GM18526 (cell line): ENCODE data around the gene KIF23.

Experiments used
- POLR2A ChIP-seq: IDR thresholded peaks from 3 replicates; pipeline ENCODE4 v1.6.1; 2011; ENCODE audit not compliant: insufficient read length; ENCODE audit errors: extremely low read depth

KIF23 gene

DNA sequence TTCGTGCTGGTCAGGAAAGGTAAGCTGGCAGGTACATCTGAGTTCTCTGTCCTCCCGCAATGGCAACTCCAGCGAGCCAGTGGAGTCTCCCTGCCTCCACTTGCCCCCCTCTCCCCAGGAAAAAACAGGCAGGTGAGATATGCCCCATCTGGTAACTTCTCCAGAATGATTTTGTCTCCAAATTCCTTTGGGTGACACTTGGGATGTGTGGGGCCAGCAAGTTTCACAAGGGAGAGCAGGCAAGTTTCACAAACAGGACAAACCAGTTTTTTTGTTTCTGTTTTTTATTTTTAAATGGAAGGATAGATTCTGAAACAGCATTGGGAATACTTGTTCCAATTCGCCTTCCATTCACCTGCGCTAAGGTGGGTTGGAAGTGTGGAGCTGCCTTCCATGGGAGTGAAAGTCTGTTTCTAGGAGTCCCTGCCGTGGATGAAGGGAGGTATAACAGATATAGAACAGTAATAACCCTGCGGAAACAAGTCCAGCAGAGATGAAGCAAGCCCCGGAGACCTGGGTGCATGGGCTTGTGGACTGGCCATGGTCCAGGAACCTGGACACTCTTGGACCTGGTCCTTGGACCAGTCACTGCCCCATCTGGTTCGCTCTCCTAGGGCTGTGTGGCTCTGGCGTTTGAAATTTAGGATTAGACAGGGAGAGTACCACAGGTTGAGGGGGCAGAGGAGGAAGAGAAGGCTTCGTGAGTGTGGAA, 22.9 kb upstream of the KIF23 start:
- TF ChIP-seq POLR2A: no peak

GRCh38 chr15:69392352-69392751, 21.8 kb upstream of the KIF23 start:
- no peak for TF ChIP-seq POLR2A

DNA sequence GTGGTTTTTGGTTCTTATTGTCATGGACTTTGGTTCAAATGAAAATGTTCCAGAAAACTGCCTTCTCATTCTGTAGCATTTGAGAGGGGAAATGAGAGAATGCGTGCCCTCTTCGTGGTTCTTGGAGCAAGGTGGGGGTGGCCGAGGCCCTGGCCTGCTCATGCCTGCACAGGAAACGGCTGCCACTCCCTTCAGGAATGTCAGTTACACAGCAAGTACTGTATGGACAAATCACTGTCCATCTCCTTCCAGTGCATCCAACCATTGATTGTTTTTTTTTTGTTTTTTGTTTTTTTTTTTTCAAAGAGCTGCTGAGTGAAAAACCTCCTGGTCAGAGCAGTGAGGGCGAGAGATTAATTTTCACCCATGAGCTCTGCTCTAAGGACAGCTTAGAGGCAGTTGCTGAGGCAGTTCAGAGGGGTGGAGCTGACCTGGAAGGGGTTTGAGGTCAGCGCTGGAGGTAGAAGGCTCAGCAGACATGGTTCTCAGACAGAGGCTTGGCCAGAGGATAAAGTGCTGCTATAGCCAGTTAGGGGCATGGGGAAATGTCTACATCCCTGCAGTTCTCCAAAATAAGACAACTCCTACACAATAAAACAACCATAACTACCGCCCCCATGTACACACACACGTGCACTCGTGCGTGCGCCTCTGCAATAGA, 20.2 kb upstream of the KIF23 start:
- no peak for TF ChIP-seq POLR2A

- no peak for TF ChIP-seq POLR2A
These were observed 19.4 kb upstream of the KIF23 start for GRCh38 chr15:69394556-69395282.

- TF ChIP-seq POLR2A: no peak
These were observed 18.7 kb upstream of the KIF23 start for GRCh38 chr15:69395460-69395859.

- no peak for TF ChIP-seq POLR2A
These were observed 18.2 kb upstream of the KIF23 start for GRCh38 chr15:69395991-69396390.

- TF ChIP-seq POLR2A: no peak
These were observed 15.7 kb upstream of the KIF23 start for GRCh38 chr15:69398491-69398891.

GRCh38 chr15:69400850-69401249, 13.3 kb upstream of the KIF23 start:
- TF ChIP-seq POLR2A: no peak

DNA sequence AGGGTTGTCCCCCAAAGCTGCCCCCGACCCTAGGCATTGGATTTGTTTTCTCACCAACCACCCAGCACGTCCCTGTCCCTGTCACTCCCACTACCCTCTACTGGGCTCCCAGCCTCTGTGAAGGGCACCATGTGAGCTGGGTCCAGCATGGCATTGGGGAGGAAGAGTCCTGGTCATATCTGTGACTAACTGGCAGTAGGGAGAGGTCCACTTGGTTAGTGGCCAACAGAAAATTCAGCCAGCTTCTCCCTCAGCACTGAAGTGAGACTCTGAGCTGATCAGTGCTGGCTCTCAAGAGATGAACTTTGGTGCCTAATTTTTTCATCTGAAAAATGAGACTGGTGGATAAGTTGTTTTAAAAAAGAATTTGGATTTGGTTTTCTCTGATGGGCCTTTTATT, 11.3 kb upstream of the KIF23 start:
- no peak for TF ChIP-seq POLR2A

DNA sequence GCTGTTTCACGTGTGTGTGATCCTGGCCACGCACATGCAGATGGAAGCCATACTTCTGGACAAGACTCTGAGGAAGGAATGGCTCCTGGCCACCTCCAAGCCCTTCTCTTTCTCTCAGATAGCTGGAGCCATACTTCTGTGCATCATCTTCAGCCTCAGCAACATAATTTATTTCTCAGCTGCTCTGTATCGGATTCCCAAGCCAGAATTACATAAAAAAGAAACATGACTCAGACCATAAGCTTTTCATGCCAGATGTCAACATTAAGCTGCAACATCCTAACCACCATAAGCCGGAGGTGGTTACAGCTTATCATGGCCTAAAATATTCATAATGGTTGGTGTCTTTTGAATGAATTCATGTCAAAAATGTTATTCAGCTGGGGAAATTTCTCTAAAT, 10.6 kb upstream of the KIF23 start:
- TF ChIP-seq POLR2A: no peak

DNA sequence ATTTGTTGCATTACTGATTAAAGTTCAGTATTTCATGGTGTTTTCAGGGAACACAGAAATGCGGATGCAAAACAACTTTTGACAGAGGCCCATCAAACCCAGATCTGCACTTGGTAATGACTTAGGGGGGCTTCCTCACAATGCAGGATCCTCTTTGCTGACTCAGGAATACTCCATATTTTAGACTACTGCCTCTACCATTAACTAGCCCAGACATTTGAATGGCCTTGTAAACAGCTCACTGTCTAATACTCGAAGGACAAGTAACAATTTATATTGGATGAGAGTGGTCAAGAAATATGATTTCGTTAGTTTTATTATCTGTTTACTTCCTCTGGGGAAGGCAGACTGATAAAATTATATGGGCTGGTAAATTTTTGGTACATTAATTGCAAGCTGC, 9.0 kb upstream of the KIF23 start:
- no peak for TF ChIP-seq POLR2A

DNA sequence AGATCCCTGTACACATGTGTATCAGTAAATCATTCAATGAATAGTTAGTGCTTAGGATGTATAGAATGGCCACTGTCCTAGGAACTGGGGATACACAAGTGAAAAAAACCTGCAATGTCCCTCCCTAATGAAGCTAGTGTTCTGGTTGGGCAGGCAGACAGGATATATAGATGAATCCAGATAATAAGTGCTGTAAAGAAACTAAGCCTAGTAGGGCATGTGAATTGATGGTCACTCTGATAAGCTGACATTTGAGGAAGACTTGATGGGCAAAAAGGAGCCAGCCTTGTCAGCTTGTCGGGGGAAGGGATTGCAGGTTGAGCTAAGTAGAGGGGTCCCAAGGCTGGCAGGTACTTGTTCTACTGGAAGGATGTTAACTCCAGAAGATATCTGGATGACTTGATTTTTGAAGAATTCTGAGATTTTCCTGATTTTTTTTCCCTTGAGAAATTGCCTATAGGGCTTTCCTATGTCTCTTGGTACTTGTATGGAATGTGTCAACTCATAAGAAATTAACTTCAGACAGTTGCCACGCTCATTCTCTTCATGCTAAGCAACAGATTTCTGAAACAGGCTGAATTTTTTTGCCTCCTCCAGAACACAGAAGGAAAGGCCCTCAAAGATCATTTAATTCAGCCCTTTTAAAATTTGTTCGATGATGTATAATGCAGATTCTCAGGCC, 6.3 kb upstream of the KIF23 start:
- no peak for TF ChIP-seq POLR2A

DNA sequence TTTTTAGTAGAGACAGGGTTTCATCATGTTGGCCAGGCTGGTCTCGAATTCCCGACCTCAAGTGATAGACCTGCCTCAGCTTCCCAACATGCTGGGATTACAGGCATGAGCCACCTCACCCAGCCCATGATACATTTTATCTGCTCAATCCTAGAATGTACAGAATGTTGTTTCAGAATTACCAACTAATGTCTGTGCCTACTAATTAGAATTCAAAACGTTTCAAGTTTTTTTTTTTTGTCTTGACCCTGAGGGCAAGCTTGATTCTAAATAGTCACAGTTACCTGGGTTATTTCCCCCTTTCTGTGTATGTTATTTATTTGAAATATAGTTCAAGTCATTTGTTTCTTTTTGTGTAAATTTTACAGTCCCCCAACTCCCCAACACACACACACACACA, 5.3 kb upstream of the KIF23 start:
- TF ChIP-seq POLR2A: no peak

- no peak for TF ChIP-seq POLR2A
These were observed 3.8 kb upstream of the KIF23 start for GRCh38 chr15:69410248-69410874.

DNA sequence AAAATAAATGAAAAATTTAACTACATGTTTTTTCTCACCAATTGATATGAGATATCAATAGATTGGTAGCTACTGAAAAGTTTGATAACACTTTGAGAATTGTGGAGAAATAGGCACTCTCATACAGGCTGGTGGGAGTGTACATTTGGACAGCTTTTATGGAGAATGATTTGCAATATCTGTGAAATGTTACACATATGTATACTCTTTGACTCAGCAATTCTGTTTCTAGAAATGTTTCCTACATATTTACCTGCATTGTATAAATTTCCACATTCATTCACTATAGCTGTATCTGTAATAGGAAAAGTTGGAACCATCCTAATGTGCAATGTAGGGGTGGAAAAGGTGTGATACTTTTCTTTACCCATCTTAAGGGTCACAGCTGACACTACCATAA, 1.9 kb upstream of the KIF23 start:
- TF ChIP-seq POLR2A: no peak

GRCh38 chr15:69412701-69413100, 1.4 kb upstream of the KIF23 start:
- no peak for TF ChIP-seq POLR2A

DNA sequence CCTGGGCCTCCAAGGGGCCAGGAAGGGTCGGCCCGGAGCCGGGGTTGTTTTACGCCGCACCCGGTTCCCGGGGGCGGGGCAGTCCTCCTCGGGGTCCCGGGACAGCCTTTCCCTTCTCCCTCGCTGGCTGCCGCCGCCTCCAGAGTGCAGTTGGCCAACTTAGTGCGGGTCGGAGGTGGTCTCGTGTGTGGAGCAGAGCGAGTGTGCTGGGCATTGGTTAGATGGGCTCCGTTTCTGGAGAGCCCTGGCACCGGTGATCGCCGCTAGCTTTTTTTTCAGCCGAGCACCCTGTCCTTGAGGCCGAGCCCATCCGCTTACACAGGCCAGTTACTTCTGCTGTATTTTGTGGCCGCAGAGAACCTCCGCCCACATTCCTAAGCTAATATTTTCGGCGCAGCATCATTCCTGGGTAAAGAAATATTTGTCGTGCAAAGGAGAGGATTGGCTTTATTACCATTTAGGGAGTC, 585 bp downstream of the KIF23 start:
- TF ChIP-seq POLR2A: no peak
